GM18499 (cell line): ENCODE results near the gene RASAL2.
"Not testable (repeated sequence)": the region's sequence is repeated elsewhere in the genome, so short reads cannot be mapped to it uniquely, and the experiment has no call there.

Source experiments
- ATAC-seq: cut with Tn5 transposase; IDR thresholded peaks from one replicate; pipeline ENCODE4 v1.9.1; 2021; ENCODE audit warnings: moderate number of reproducible peaks; ENCODE audit not compliant: insufficient read depth, unreplicated experiment

RASAL2 gene

GRCh38 chr1:178364782-178365181 is 270.9 kb downstream of the RASAL2 start:
- no peak for ATAC-seq

- ATAC-seq: no peak
These were observed 273.2 kb downstream of the RASAL2 start for GRCh38 chr1:178367151-178367550.

GRCh38 chr1:178368208-178368607 is 274.3 kb downstream of the RASAL2 start:
- ATAC-seq: no peak

GRCh38 chr1:178371235-178371634 is 277.3 kb downstream of the RASAL2 start:
- ATAC-seq: no peak

GRCh38 chr1:178371933-178372388 is 278.1 kb downstream of the RASAL2 start:
- ATAC-seq: no peak

GRCh38 chr1:178374016-178374415 is 280.1 kb downstream of the RASAL2 start:
- no peak for ATAC-seq

- ATAC-seq: no peak
These were observed 282.1 kb downstream of the RASAL2 start for GRCh38 chr1:178376008-178376407.

- ATAC-seq: no peak
These were observed 285.9 kb downstream of the RASAL2 start for GRCh38 chr1:178379807-178380206.

- no peak for ATAC-seq
These were observed 288.5 kb downstream of the RASAL2 start for GRCh38 chr1:178382372-178382771.

- no peak for ATAC-seq
These were observed 291.8 kb downstream of the RASAL2 start for GRCh38 chr1:178385662-178386061.

- ATAC-seq: no peak
These were observed 294.7 kb downstream of the RASAL2 start for GRCh38 chr1:178388418-178389145.

- ATAC-seq: no peak
These were observed 295.5 kb downstream of the RASAL2 start for GRCh38 chr1:178389441-178389840.

GRCh38 chr1:178390280-178390679 is 296.4 kb downstream of the RASAL2 start:
- not testable (repeated sequence) for ATAC-seq

GRCh38 chr1:178393370-178393769 is 299.5 kb downstream of the RASAL2 start:
- no peak for ATAC-seq

- no peak for ATAC-seq
These were observed 302.9 kb downstream of the RASAL2 start for GRCh38 chr1:178396789-178397188.

GRCh38 chr1:178397678-178398077 is 303.8 kb downstream of the RASAL2 start:
- ATAC-seq: no peak

- no peak for ATAC-seq
These were observed 305.3 kb downstream of the RASAL2 start for GRCh38 chr1:178399177-178399728.

- ATAC-seq: no peak
These were observed 311.2 kb downstream of the RASAL2 start for GRCh38 chr1:178405137-178405536.

GRCh38 chr1:178407215-178407614 is 313.3 kb downstream of the RASAL2 start:
- ATAC-seq: no peak

GRCh38 chr1:178407655-178408054 is 313.8 kb downstream of the RASAL2 start:
- no peak for ATAC-seq

GRCh38 chr1:178408871-178409270 is 315.0 kb downstream of the RASAL2 start:
- no peak for ATAC-seq

GRCh38 chr1:178409541-178409940 is 315.6 kb downstream of the RASAL2 start:
- no peak for ATAC-seq
